ENCODE measurements around the gene PTPRQ.

The PTPRQ gene

GRCh38 chr12:80443974-80444666 is at the start of gene PTPRQ:
TSS of gene PTPRQ (plus strand) at chr12:80444235. CDS start at chr12:80444346, 111 bp downstream.
- no peak for ATAC-seq
- TF ChIP-seq GLIS3 (CRISPR knock-in tag; IDR thresholded peaks at IDR 0.05) (no peak), POU6F1 (CRISPR knock-in tag; IDR thresholded peaks at IDR 0.05; ENCODE audit: borderline replicate concordance, low read depth) (no peak), TSHZ2 (CRISPR knock-in tag; IDR thresholded peaks at IDR 0.05) (no peak), ARNTL (CRISPR knock-in tag; IDR thresholded peaks at IDR 0.05; ENCODE audit: borderline replicate concordance, low read depth) (no peak), ISL1 (CRISPR knock-in tag; IDR thresholded peaks at IDR 0.05) (no peak), ZNF70 (CRISPR knock-in tag; IDR thresholded peaks at IDR 0.05) (no peak), ESRRG (CRISPR knock-in tag; IDR thresholded peaks at IDR 0.05) (no peak), TOX (CRISPR knock-in tag; IDR thresholded peaks at IDR 0.05; ENCODE audit: borderline replicate concordance) (no peak), BACH2 (CRISPR knock-in tag; IDR thresholded peaks at IDR 0.05; ENCODE audit: borderline replicate concordance) (no peak)

- TF ChIP-seq ZNF8 (CRISPR knock-in tag; IDR thresholded peaks at IDR 0.05): no peak
- TF ChIP-seq PPARA (CRISPR knock-in tag; IDR thresholded peaks at IDR 0.05; ENCODE audit: borderline replicate concordance): no peak
- no peak for TF ChIP-seq ESRRG (CRISPR knock-in tag; IDR thresholded peaks at IDR 0.05)
- no peak for TF ChIP-seq TSHZ2 (CRISPR knock-in tag; IDR thresholded peaks at IDR 0.05)
- TF ChIP-seq ZC3H10 (CRISPR knock-in tag; IDR thresholded peaks at IDR 0.05): no peak
- TF ChIP-seq SNAI2 (CRISPR knock-in tag; IDR thresholded peaks at IDR 0.05): no peak
- no peak for TF ChIP-seq ZNF70 (CRISPR knock-in tag; IDR thresholded peaks at IDR 0.05)
- TF ChIP-seq POU6F1 (CRISPR knock-in tag; IDR thresholded peaks at IDR 0.05; ENCODE audit: borderline replicate concordance, low read depth): no peak
- no peak for TF ChIP-seq TCF4 (CRISPR knock-in tag; IDR thresholded peaks at IDR 0.05; ENCODE audit: borderline replicate concordance)
- no peak for TF ChIP-seq CSDC2 (CRISPR knock-in tag; IDR thresholded peaks at IDR 0.05)
- no peak for TF ChIP-seq ARNTL (CRISPR knock-in tag; IDR thresholded peaks at IDR 0.05; ENCODE audit: borderline replicate concordance, low read depth)
- TF ChIP-seq ZFP3 (CRISPR knock-in tag; IDR thresholded peaks at IDR 0.05): no peak
- no peak for TF ChIP-seq OSR1 (CRISPR knock-in tag; IDR thresholded peaks at IDR 0.05)
- no peak for TF ChIP-seq RARB (CRISPR knock-in tag; IDR thresholded peaks at IDR 0.05)
- no peak for TF ChIP-seq BACH2 (CRISPR knock-in tag; IDR thresholded peaks at IDR 0.05; ENCODE audit: borderline replicate concordance)
- TF ChIP-seq CREB5 (CRISPR knock-in tag; IDR thresholded peaks at IDR 0.05; ENCODE audit: low read depth): no peak
- no peak for TF ChIP-seq CSRNP3 (CRISPR knock-in tag; IDR thresholded peaks at IDR 0.05)
- no peak for TF ChIP-seq GLIS3 (CRISPR knock-in tag; IDR thresholded peaks at IDR 0.05)
- TF ChIP-seq ISL1 (CRISPR knock-in tag; IDR thresholded peaks at IDR 0.05): no peak
- TF ChIP-seq ZFP30 (CRISPR knock-in tag; IDR thresholded peaks at IDR 0.05): no peak
- ATAC-seq: peak; percentile 64
These were observed 43.5 kb upstream of the PTPRQ start for GRCh38 chr12:80400571-80400991.
